ENCODE results near the gene CLCN5. TPM values are rescaled to one million over a fixed set of nuclear protein-coding genes. Genes with fewer than 3 reads are reported as not detected.

The CLCN5 gene
- total and polyA plus RNA-seq, 2 of the 13 experiments (the other 11 are each of a cell fraction or from before 2014, with no cell fraction given), result 7.8 to 27.3 TPM

GRCh38 chrX:50088645-50089044 is 166.2 kb downstream of the CLCN5 start:
- Histone ChIP-seq H3K27me3 (ENCODE audit: control insufficient read depth in 1 of 2, insufficient read depth in 2 of 2, low read length in 2 of 2) (no peaks in the 10 kb centered on the region), H3K27ac (ENCODE audit: extremely low read length, insufficient read depth, low read length) (no peak overlapping the region), H2AFZ (ENCODE audit: low read length) (no peak overlapping the region), H3K4me3 (replicated peaks in 1 of 3; ENCODE audit: insufficient read depth in 1 of 3, low read depth in 2 of 3, low read length in 3 of 3) (no peak overlapping the region), H3K79me2 (ENCODE audit: insufficient read depth, low read length) (no peaks in the 10 kb centered on the region), H3K4me2 (ENCODE audit: low read depth, low read length) (no peak overlapping the region), H3K36me3 (replicated peaks in 1 of 2; ENCODE audit: control insufficient read depth in 1 of 2, insufficient read depth in 2 of 2, low read length in 2 of 2) (peaks cover 0 to 4% of the 10 kb centered on the region in 2 experiments; a peak in 1 of 5 replicates), H4K20me1 (ENCODE audit: insufficient read depth, low read length) (no peaks in the 10 kb centered on the region), H3K9me3 (ENCODE audit: low read length) (no peaks in the 10 kb centered on the region), H3K9ac (ENCODE audit: insufficient read depth, low read depth, low read length) (no peak overlapping the region), H3K4me1 (ENCODE audit: insufficient read depth, low read length) (peaks cover 9% of the 10 kb centered on the region)
- DNase-seq (ENCODE audit: low spot score), result no peak
- no TSS peak for BruUV-seq (replicated peaks)
- in situ Hi-C loops (cut with HindIII; ENCODE audit: extremely low pct_ligation_motif_present, low pct_unique_long_range_greater_than_20kb), result no loop called here
- peak in 1 of 2 experiments; percentile 75; a peak in 2 of 4 replicates for TF ChIP-seq ATF4 (CRISPR knock-in tag; IDR thresholded peaks at IDR 0.05)
- no peak for TF ChIP-seq STAT5B (CRISPR knock-in tag; IDR thresholded peaks at IDR 0.05)
- no peak for TF ChIP-seq ZFY (CRISPR knock-in tag; IDR thresholded peaks at IDR 0.05)
- no peak for TF ChIP-seq PTBP1 (IDR thresholded peaks at IDR 0.05; ENCODE audit: low read depth, low read length, poor library complexity, severe bottlenecking)
- TF ChIP-seq CEBPB (IDR thresholded peaks at IDR 0.05; ENCODE audit: borderline replicate concordance, low read depth, low read length), result peak; percentile 48; the same call in 1 of the 2 replicates
- no peak for FAIRE-seq
- ChIA-PET POLR2A (no interaction called here), CTCF (ENCODE audit: low intra/inter-chr PET ratio, low total read pairs) (no interaction called here)
- intact Hi-C loops (cut with micrococcal nuclease; ENCODE audit: unreplicated experiment), result no loop called here
- ATAC-seq, result no peak
- no CpG with 5 or more reads among the region's 3 CpGs for WGBS (ENCODE audit: low lambda C conversion rate)

GRCh38 chrX:50093625-50094024 is 171.2 kb downstream of the CLCN5 start:
- peak; percentile 33 for DNase-seq (ENCODE audit: low spot score)
- no peak overlapping the region for H3K4me2 ChIP-seq (ENCODE audit: low read depth, low read length)
- POLR2A ChIA-PET, result no interaction called here
- in situ Hi-C loops (cut with HindIII; ENCODE audit: extremely low pct_ligation_motif_present, low pct_unique_long_range_greater_than_20kb) (no loop called here), intact Hi-C loops (cut with micrococcal nuclease; ENCODE audit: unreplicated experiment) (no loop called here)
- H3K9ac ChIP-seq (ENCODE audit: insufficient read depth, low read depth, low read length), result no peak overlapping the region
- H3K4me1 ChIP-seq (ENCODE audit: insufficient read depth, low read length), result peaks cover 18% of the 10 kb centered on the region
- no TSS peak for BruUV-seq (replicated peaks)
- WGBS (ENCODE audit: low lambda C conversion rate), result 58% methylated on average over 4 of the region's 4 CpGs
- no peaks in the 10 kb centered on the region for H4K20me1 ChIP-seq (ENCODE audit: insufficient read depth, low read length)
- peak; percentile 82 for FAIRE-seq
- peak; percentile 70 for ATAC-seq
- CTCF ChIA-PET (ENCODE audit: low intra/inter-chr PET ratio, low total read pairs), result no interaction called here
- H3K4me3 ChIP-seq (replicated peaks in 1 of 3; ENCODE audit: insufficient read depth in 1 of 3, low read depth in 2 of 3, low read length in 3 of 3), result no peak overlapping the region
- no peak overlapping the region for H3K27ac ChIP-seq (ENCODE audit: extremely low read length, insufficient read depth, low read length)
- H3K36me3 ChIP-seq (replicated peaks in 1 of 2; ENCODE audit: control insufficient read depth in 1 of 2, insufficient read depth in 2 of 2, low read length in 2 of 2), result peaks cover 0 to under 1% of the 10 kb centered on the region in 2 experiments; a peak in 1 of 5 replicates
- H3K27me3 ChIP-seq (ENCODE audit: control insufficient read depth in 1 of 2, insufficient read depth in 2 of 2, low read length in 2 of 2), result no peaks in the 10 kb centered on the region
- H3K9me3 ChIP-seq (ENCODE audit: low read length), result no peaks in the 10 kb centered on the region
- no peaks in the 10 kb centered on the region for H3K79me2 ChIP-seq (ENCODE audit: insufficient read depth, low read length)
- peak overlapping the region; percentile 27 for H2AFZ ChIP-seq (ENCODE audit: low read length)
- TF ChIP-seq KAT8 (CRISPR knock-in tag; IDR thresholded peaks at IDR 0.05), result 0 out of 2 replicates have a peak, but pooled peaks have one; percentile 27
- TF ChIP-seq HOMEZ (CRISPR knock-in tag; IDR thresholded peaks at IDR 0.05; ENCODE audit: low read depth), result peak; percentile 62; the same call in 1 of the 2 replicates
- TF ChIP-seq TFDP1 (CRISPR knock-in tag; IDR thresholded peaks at IDR 0.05; ENCODE audit: borderline replicate concordance), result peak; percentile 35; the same call in 1 of the 2 replicates
- TF ChIP-seq STAT6 (CRISPR knock-in tag; IDR thresholded peaks at IDR 0.05; ENCODE audit: borderline replicate concordance), result no peak
- peak; percentile 62; the same call in 1 of the 2 replicates for TF ChIP-seq MYC (CRISPR knock-in tag; IDR thresholded peaks at IDR 0.05; ENCODE audit: borderline replicate concordance)
